22Rv1 (cell line): ENCODE measurements around the gene GPRIN1.

Experiments used
- CTCF ChIP-seq: fragments of 450-650 bp; IDR thresholded peaks from 2 replicates; pipeline ENCODE4 v1.5.1; 2017; ENCODE audit warnings: mild to moderate bottlenecking
- ZFX ChIP-seq: fragments of 450-650 bp; IDR thresholded peaks from 2 replicates; pipeline ENCODE4 v1.6.1; 2017; ENCODE audit warnings: antibody characterized with exemption, borderline replicate concordance

GRCh38 chr5:176642675-176643490 is 32.9 kb upstream of the GPRIN1 start:
- TF ChIP-seq CTCF (no peak), ZFX (no peak)
